Mammary epithelial cell (primary cell): Measurements from ENCODE around the gene SPDYE2B.
"Not testable (repeated sequence)": the region's sequence is repeated elsewhere in the genome, so short reads cannot be mapped to it uniquely, and the experiment has no call there.

Experiments
- CTCF ChIP-seq, 2 donors: IDR thresholded peaks in 1 of 2; conservative IDR thresholded peaks in 1 of 2; 2 replicates each; pipeline ENCODE4 v1.5.1; 2011 to 2012; ENCODE audit warnings: inconsistent platforms in 2 of 2, low read length in 2 of 2, mild to moderate bottlenecking in 2 of 2, control low read depth in 1 of 2, low read depth in 1 of 2; ENCODE audit not compliant: insufficient read depth in 1 of 2; ENCODE audit errors: extremely low read depth in 1 of 2
- EZH2 ChIP-seq: IDR thresholded peaks from 2 replicates; pipeline ENCODE4 v1.6.1; 2012; ENCODE audit warnings: low read length, inconsistent platforms, borderline replicate concordance

DNA sequence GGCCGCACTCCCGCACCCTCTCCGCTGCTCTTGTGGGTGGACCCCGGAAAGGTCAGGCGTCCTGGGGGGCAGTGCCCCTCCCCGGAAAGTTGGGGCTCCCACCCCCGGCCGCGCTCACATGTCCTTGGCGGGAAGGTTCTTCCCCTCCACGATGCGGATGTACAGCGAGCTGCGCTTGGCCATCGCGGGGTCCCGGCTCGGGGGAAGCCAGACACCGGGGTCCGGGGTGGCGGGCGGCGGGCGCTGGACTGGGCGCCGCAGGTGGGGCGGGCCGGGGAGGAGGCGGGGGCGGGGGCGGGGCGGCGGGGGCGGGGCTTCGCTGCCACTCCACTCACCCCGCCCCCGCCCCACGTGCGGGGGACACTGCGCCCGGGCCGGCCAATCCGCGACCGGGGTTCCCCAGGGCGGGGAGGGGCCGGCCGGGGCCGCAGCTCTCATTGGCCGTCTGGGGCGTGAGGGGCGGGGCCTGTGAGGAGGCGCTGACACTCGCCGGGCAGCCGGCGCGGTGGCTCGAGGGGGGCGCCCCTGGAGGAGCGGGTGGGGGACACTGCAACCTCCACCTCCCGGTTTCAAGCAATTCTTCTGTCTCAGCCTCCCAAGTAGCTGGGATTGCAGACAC is 33.5 kb upstream of the SPDYE2B start, which contains the start of gene RASA4:
- not testable (repeated sequence) for TF ChIP-seq CTCF (conservative IDR thresholded peaks at IDR 0.05 in 1 of 2, IDR thresholded peaks at IDR 0.05 in 1 of 2; ENCODE audit: extremely low read depth in 1 of 2, insufficient read depth in 1 of 2, low read depth in 1 of 2, low read length in 2 of 2); EZH2
